Gastrocnemius medialis (tissue), 4 donors: ENCODE results near the gene MAPRE2. TPM values are rescaled to one million over a fixed set of nuclear protein-coding genes. Genes with fewer than 3 reads are reported as not detected.

Source experiments
- ATAC-seq, 2 donors: fragments of 150-250 bp; one replicate each; pipeline ENCODE4 v1.9.1; 2016
- DNase-seq, 2 donors: peaks; one replicate each; pipeline ENCODE4 v3.0.0-alpha.2; 2019
- H3K27ac ChIP-seq, 4 donors: fragments of 200-600 bp; sonication (generic); 1 replicate in 1 of 4; 2 replicates in 3 of 4; pipeline ENCODE4 v1.5.1; 2016 to 2018; ENCODE audit warnings: mild to moderate bottlenecking in 2 of 4, moderate library complexity in 1 of 4
- H3K27me3 ChIP-seq, 3 donors: fragments of 200-600 bp; sonication (generic) in 2 of 3; 1 replicate in 1 of 3; 2 replicates in 2 of 3; pipeline versions ENCODE4 v1.5.1 to v1.6.0; 2016 to 2019; ENCODE audit warnings: mild to moderate bottlenecking in 1 of 3, moderate library complexity in 1 of 3
- H3K36me3 ChIP-seq, 2 donors: fragments of 200-600 bp; sonication (generic) in 1 of 2; one replicate each; pipeline ENCODE4 v1.5.1; 2017 to 2018
- H3K4me1 ChIP-seq, 2 donors: fragments of 200-600 bp; sonication (generic) in 1 of 2; one replicate each; pipeline ENCODE4 v1.5.1; 2016 to 2017; ENCODE audit warnings: mild to moderate bottlenecking in 2 of 2
- H3K4me3 ChIP-seq, 4 donors: fragments of 200-600 bp; sonication (generic) in 3 of 4; 1 replicate in 1 of 4; 2 replicates in 3 of 4; pipeline ENCODE4 v1.5.1; 2016 to 2019; ENCODE audit warnings: mild to moderate bottlenecking in 2 of 4
- H3K9me3 ChIP-seq, 3 donors: fragments of 200-600 bp; sonication (generic) in 2 of 3; 1 replicate in 1 of 3; 2 replicates in 2 of 3; pipeline ENCODE4 v1.5.1; 2016 to 2019
- CTCF ChIP-seq, 5 experiments: fragments of 450-650 bp in 3 of 5; fragments of 200-600 bp in 2 of 5; sonication (generic) in 2 of 5; IDR thresholded peaks in 4 of 5; conservative IDR thresholded peaks in 1 of 5; 1 replicate in 4 of 5; 2 replicates in 1 of 5; pipeline ENCODE4 v1.5.1; 2016 to 2019; ENCODE audit warnings: antibody characterized with exemption in 5 of 5, mild to moderate bottlenecking in 3 of 5, moderate library complexity in 3 of 5
- POLR2A ChIP-seq, 2 donors: fragments of 450-650 bp; IDR thresholded peaks; one replicate each; pipeline ENCODE4 v1.6.1; 2017; ENCODE audit warnings: antibody characterized with exemption in 2 of 2, mild to moderate bottlenecking in 2 of 2, moderate library complexity in 2 of 2
- in situ Hi-C, 4 donors: fragments of 200-750 bp; cut with MboI; loops; one replicate each; pipeline versions ENCODE4 v1.15.0 to v1.8.0; 2017; ENCODE audit warnings: low sequenced_read_pairs in 4 of 4
- intact Hi-C: fragments of 100-400 bp; cut with DNase I; formaldehyde crosslinking; loops from one replicate; pipeline ENCODE4 v1.15.1; 2023; ENCODE audit warnings: low total_unique reads
- total RNA-seq, 4 donors: library from RNA; depleted of rRNA; stranded (reverse); fragments of >200 nt; gene quantifications; one replicate each; pipeline versions ENCODE4 v1.1.0 to v1.2.3, GENCODE V29; 2016

Gene MAPRE2
- total RNA-seq, 4 donors from 2014 or later, result 21.3 to 46.2 (median 34.4) TPM

DNA sequence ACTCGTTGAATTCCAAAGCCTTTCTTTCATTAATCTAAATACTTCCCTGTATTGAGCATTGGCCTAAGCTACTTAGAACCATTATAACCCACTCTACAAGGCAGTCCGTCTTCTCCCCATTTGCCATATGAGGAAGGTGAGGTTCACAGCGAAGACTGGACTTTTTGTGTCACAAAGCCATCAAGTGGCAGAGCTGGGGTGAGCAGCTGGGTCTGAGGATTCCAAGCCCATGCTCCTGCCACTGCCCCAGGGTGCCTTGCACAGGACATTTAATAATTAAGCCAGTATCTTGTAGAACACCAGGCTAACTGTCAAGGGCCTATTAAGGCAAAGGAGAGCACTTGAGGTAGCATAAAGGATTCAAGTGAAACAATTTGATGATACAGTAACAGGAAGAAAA, 130.8 kb downstream of the MAPRE2 start:
- Histone ChIP-seq H3K27me3 (no peaks in the 10 kb centered on the region), H3K9me3 (no peaks in the 10 kb centered on the region), H3K27ac (no peak overlapping the region), H3K4me3 (no peak overlapping the region), H3K4me1 (peaks cover 0 to 5% of the 10 kb centered on the region in 2 donors), H3K36me3 (no peaks in the 10 kb centered on the region)
- ATAC-seq (no peak), DNase-seq (no peak)
- intact Hi-C loops, result no loop called here
- in situ Hi-C loops, result no loop called here
- TF ChIP-seq POLR2A (IDR thresholded peaks at IDR 0.05) (no peak), CTCF (IDR thresholded peaks at IDR 0.05 in 4 of 5, conservative IDR thresholded peaks at IDR 0.05 in 1 of 5) (no peak)

- Histone ChIP-seq H3K4me3 (no peak overlapping the region), H3K27me3 (no peaks in the 10 kb centered on the region), H3K9me3 (no peaks in the 10 kb centered on the region), H3K27ac (no peak overlapping the region), H3K4me1 (peaks cover 0 to 5% of the 10 kb centered on the region in 2 donors), H3K36me3 (no peaks in the 10 kb centered on the region)
- DNase-seq, result no peak
- intact Hi-C loops, result no loop called here
- no peak for ATAC-seq
- TF ChIP-seq CTCF (IDR thresholded peaks at IDR 0.05 in 4 of 5, conservative IDR thresholded peaks at IDR 0.05 in 1 of 5) (no peak), POLR2A (IDR thresholded peaks at IDR 0.05) (no peak)
- in situ Hi-C loops, result no loop called here
These were observed 131.3 kb downstream of the MAPRE2 start for GRCh38 chr18:35172451-35173035.

- in situ Hi-C loops, result no loop called here
- no peak for ATAC-seq
- Histone ChIP-seq H3K27me3 (no peaks in the 10 kb centered on the region), H3K9me3 (no peaks in the 10 kb centered on the region), H3K27ac (no peak overlapping the region), H3K4me1 (peaks cover 0 to 5% of the 10 kb centered on the region in 2 donors), H3K4me3 (no peak overlapping the region), H3K36me3 (no peaks in the 10 kb centered on the region)
- no peak for TF ChIP-seq CTCF (IDR thresholded peaks at IDR 0.05 in 4 of 5, conservative IDR thresholded peaks at IDR 0.05 in 1 of 5)
- no peak for TF ChIP-seq POLR2A (IDR thresholded peaks at IDR 0.05)
- intact Hi-C loops, result no loop called here
- no peak for DNase-seq
These were observed 133.0 kb downstream of the MAPRE2 start for GRCh38 chr18:35174093-35174731.

DNA sequence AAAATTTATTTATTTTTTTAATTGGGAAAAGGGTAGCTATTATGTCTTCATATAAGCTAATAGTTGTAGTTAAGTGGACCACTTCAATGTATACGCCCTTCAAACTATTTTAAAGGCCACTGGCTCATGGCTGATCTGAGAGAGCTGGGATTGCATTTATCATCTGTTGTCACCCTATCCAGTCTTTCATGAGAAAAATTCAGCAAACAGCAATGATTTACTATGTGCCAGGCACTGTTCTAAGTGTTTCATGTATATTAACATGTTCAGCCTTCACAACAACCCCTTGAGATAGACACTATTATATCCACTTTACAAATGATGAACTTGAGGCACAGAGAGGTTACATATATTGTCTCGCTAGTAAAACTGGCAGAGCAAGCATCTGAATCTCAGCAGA, 133.5 kb downstream of the MAPRE2 start:
- no peak for ATAC-seq

More for the DNA sequence above, 133.5 kb downstream of the MAPRE2 start:
- H3K4me3 ChIP-seq, result no peak overlapping the region
- intact Hi-C loops, result no loop called here
- H3K27ac ChIP-seq, result no peak overlapping the region
- H3K27me3 ChIP-seq, result no peaks in the 10 kb centered on the region
- TF ChIP-seq POLR2A (IDR thresholded peaks at IDR 0.05), result no peak
- no peak for TF ChIP-seq CTCF (IDR thresholded peaks at IDR 0.05 in 4 of 5, conservative IDR thresholded peaks at IDR 0.05 in 1 of 5)
- no peaks in the 10 kb centered on the region for H3K36me3 ChIP-seq
- no peak for DNase-seq
- no peaks in the 10 kb centered on the region for H3K9me3 ChIP-seq
- peaks cover 0 to 5% of the 10 kb centered on the region in 2 donors for H3K4me1 ChIP-seq
- in situ Hi-C loops, result no loop called here
